ENCODE results near the gene NUF2.
"Not testable (repeated sequence)": the region's sequence is repeated elsewhere in the genome, so short reads cannot be mapped to it uniquely, and the experiment has no call there.

The NUF2 gene

DNA sequence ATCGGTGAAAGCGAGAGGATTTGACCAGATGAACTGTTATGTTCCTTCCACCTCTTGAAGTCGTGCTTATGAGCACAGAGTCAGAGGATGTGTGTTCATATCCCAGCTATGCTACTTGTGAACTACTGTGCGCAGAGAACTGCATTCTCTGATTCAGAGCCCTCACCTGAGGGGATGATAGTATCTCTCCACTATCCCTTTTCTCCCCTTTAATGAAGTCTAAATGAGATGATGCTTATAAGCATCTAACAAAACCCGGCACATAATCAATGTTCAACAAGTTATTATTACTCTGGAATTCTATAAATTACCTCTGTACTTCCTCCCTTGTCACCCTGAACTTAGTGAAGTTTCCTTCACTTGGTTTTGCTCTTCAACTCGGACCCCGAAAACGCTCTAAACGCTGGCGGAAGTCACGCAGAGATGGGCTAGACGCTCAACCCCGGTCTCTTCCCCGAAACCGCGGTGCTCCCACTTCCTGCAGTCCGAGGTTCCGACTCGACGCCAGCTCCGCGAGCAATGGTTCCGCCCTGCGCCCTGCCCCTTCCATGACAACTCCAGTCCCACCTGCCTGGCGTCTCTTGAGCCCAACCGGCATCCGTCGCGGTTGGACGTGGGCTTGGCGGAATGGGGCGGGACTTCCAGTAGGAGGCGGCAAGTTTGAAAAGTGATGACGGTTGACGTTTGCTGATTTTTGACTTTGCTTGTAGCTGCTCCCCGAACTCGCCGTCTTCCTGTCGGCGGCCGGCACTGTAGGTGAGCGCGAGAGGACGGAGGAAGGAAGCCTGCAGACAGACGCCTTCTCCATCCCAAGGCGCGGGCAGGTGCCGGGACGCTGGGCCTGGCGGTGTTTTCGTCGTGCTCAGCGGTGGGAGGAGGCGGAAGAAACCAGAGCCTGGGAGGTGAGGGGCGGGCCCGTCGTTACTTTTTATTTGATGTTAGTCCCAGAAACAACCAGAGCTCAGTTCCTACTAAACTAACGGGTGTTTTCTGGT is at the start of gene NUF2:
Gene NUF2 (plus strand): TSS at position 644 of the 995 bp plus-strand sequence. CDS start 4,098 bp downstream, outside the sequence.
- peak; percentile 96 for DNase-seq (ENCODE audit: low spot score)

DNA sequence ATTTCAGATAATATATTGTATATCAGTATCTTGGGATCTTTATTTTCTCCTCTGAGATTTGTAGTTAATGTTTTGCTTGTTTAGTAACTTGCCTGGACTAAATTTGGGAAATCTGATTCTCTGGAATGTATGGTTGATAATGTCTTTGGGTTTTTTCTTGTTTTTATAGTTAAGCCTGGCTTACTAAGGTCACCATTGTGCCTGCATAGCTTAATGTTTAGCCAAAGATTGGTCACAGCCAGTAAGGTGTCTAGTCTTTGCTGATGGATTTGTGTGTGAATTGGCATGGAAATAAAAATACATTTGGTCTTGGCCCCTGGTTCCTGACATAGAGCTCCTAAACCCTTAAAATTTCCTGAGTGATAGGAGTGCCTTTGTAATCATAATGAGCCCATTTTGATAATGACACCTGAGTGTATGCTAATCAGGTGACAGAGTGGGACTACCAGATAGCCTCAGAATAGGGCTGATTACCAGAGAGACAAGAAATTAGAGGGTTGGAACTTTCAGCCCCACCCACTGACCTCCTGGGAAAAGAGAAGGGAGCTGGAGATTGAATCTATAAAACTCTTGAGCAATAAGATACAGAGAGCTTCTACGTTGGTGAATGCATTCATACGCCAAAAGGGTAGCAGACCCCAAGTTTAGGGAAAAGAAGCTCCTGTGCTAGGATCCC is 47.9 kb upstream of the NUF2 start:
- no peak for DNase-seq (ENCODE audit: low spot score)

DNA sequence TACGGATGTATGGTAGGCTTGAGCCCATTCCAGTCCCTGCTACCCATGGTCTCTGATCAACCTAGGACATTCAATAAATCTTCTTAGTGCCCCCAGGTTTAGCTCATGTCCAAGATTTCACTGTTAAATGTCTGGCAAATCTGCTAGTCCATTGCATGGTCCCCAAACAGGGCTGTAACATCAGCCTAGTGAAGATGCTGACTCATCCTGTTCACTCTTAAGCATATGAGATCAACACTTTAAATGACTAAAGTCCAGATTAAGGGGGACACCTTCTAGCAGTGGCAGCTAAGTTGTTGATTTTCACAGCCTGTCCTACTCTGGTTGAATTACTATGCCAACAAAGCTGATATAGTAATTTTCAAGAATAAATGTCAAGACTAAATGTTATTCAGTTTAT is 46.5 kb upstream of the NUF2 start:
- no peak for DNase-seq (ENCODE audit: low spot score)

DNA sequence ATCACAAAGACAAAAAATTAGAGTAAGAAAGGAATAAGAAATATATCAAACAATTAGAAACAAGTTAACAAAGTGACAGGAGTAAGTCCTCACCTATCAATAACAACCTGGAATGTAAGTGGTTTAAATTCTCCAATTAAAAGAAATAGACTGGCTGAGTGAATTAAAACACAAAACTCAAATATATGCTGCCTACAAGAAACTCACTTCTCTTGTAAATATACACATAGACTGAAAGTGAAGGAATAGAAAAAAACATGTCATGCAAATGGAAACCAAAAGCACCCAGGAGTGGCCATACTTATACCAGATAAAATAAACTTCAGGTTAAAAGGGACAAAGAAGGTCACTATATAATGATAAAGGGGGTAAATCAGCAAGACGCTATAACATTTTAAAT is 43.2 kb upstream of the NUF2 start:
- no peak for DNase-seq (ENCODE audit: low spot score)

DNA sequence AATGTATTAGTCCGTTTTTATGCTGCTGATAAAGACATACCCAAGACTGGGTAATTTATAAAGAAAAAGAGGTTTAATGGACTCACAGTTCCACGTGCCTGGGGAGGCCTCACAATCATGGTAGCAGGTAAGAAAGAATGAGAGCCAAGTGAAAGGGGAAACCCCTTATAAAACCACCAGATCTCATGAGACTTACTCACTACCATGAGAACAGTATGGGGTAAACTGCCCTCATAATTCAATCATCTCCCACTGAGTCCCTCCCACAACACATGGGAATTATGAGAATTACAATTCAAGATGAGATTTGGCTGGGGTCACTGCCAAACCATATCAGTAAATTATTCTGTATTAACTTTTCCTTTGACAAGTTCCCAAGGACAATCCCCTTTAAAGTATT is 36.9 kb upstream of the NUF2 start:
- not testable (repeated sequence) for DNase-seq (ENCODE audit: low spot score)

DNA sequence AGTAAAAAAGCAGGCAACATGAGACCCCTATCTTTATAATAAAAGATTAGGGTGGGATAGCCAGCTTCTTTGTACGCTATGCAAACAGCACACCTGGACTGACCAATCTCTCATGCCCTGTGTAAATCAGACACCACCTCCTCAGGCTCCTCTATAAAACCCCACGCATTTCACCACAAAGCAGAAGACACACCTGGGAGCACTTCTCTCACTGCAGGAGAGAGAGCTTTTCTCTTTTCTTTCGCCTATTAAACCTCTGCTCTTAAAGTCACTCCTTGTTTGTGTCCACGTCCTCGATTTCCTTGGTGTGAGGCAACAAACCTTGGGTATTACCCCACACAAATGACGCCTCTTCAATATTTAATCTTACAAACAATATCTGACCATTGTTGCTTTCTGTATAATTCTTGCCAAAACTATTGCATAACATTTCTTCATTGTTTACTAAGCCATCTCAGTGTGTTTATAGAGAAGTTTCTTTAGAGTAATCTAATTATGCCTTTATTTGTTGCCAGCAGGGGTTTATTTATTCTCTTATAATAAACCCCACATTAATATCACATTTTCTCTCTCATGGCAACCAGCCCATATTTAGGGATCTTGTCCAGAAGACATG is 31.6 kb upstream of the NUF2 start:
- no peak for DNase-seq (ENCODE audit: low spot score)

DNA sequence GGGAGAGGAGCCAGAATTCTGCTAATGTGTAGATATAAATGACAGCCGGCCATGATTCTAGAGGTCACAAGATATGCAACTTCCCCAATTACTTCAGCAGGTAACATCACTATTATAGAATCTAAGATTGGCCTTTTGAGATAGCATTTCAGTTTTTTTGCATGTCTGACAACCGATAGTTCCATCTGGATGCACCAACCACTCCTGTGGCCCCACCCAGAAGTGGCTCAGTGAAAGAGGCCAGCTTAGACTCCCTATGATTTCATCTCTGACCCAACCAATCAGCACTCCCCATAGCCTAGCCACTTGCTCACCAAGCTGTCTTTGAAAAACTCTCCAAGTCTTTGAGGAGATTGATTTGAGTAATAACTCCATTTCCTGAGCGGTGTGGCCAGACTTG is 30.3 kb upstream of the NUF2 start:
- no peak for DNase-seq (ENCODE audit: low spot score)

DNA sequence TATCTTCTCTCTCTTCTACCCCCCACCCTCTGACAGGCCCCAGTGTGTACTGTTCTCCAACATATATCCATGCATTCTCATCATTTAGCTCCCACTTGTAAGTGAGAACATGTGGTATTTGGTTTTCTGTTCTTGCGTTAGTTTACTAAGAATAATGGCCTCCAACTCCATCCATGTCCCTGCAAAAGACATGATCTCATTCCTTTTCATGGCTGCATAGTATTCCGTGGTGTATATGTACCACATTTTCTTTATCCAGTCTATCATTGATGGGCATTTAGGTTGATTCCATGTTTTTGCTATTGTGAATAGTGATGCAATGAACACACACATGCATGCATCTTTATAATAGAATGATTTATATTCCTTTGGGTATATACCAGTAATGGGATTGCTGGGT is 29.6 kb upstream of the NUF2 start:
- DNase-seq (ENCODE audit: low spot score), result not testable (repeated sequence)

DNA sequence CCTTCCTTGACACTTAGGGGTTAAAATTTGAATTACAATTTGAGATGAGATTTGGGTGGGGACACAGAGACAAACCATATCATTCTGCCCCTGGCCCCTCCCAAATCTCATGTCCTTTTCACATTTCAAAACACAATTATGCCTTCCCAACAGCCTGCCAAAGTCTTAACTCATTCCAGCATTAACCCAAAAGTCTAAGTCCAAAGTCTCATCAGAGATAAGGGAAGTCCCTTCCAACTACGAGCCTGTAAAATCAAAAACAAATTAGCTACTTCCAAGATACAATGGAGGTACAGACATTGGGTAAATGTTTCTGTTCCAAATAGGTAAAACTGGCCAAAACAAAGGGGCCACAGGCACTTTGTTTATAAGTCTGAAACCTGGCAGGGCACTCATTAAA is 28.3 kb upstream of the NUF2 start:
- DNase-seq (ENCODE audit: low spot score), result not testable (repeated sequence)

DNA sequence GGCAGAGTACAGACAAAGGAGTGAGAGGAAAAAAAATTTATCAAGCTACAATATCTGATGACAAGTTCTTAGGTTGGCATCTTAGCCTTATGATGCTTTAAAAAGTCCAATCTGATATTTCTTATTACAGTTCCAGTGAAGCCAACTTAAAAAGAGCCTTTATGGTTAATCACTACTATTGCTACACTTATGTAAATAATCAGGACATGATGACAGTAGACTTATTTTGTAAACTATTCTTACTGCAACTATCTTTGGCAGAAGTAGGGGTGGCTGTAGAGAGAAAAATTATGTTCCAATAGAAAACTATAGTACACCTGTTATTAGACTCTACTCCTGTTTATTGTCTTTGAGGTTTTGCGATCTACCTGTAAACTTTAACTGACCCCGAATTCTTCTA is 25.8 kb upstream of the NUF2 start:
- DNase-seq (ENCODE audit: low spot score), result no peak

DNA sequence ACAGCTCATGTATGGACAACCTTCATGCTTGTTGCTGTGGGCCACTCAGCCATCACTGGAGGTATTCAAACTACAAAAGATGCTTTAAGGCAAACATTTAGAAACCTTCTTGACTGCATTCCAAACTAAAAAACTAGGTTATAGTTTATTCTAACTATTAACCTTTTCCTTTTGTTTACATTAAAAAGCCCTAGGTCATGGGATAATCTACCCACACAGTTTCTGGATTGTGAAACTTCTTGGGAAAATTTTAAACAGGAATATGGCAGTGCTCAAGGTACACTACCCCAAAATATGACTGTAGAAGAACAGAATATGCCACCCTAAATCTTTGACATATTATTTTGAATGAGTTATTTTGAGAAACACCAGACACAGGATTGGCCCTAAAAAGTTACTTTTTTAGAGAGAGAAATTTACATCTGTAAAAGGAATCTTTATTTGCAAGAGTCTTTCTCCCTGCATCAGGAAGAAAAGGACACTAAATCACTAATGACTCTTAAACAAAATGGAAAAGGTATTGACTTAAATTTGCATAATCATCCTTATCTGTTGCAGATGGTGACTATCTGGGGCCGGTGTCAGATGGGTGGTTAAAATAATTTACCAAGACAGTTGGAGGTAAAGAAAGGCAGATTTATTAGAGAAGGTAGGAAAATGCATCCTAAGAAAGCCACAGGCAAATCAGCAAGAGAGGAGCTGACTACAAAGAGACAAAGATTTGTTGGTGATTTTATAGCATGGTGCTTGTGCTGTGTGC is 25.1 kb upstream of the NUF2 start:
- DNase-seq (ENCODE audit: low spot score), result no peak

DNA sequence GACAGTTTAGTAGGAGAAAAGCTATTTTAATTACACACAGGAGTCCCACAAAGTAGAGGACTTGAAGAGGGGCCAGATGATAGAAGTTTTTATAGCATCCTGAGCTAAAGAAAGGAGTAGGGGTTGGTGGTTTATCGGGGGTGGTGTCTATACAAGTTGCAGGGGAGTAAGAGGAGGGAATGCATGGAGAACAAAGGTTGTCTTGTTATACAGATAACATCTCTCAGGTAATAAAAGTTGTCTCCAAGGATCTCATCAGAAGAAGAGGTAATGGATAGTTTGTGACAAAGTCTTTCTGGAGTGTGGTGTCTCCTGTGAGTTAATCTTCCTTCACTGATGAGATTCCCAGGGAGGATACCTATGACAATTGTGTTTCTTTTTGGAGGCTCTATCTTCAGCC is 23.4 kb upstream of the NUF2 start:
- DNase-seq (ENCODE audit: low spot score), result no peak

DNA sequence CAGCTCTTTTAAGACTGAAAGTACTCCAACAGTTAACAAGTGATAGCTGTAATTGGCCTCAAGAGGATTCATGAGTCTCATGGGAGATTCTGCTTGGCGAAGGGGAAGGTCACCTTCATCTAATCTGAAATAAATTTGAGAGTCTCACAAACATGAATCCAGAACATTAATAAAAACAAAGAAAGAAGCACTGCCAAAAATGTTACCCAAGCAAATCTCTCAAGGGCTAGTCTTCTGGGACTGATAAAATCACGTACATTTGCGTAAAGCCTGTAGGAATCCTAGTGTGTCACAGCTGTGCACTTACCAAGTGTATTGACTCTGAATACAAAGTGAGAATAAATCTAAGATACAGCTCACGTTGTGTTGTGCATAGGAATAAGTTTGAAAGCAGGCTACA is 21.2 kb upstream of the NUF2 start:
- no peak for DNase-seq (ENCODE audit: low spot score)

DNA sequence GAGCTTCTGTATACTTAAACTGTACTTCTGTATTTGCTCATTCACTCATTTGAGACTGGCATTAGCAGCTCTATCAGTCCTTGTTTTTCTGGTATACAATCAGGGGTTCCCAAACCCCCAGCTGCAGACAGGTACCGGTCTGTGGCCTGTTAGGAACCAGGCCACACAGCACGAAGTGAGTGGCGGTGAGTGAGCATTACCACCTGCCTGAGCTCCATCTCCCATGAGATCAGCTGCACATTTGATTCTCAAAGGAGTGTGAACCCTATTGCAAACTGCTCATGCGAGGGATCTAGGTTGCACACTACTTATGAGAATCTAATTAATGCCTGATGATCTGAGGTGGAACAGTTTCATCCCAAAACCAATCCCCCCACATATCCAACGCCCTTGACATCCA is 18.2 kb upstream of the NUF2 start:
- no peak for DNase-seq (ENCODE audit: low spot score)

DNA sequence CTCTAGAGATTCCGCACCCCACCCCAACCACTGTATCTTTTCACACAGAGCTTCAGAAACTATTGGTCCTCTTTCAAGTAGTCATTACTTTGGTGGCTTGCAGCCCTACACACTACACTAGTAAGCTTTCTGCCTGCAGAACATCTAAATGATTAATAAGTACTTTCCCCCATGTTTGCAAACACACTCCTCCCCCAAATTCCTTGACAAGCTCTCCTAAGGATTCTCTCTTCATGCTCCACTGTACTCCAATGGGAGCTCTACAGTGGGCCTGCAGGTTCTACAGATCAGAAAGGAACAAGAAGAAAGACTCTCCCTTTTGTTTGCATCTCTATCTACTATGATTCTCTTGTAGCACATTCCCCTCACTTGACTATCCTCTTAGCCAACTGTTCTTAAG is 16.3 kb upstream of the NUF2 start:
- no peak for DNase-seq (ENCODE audit: low spot score)

DNA sequence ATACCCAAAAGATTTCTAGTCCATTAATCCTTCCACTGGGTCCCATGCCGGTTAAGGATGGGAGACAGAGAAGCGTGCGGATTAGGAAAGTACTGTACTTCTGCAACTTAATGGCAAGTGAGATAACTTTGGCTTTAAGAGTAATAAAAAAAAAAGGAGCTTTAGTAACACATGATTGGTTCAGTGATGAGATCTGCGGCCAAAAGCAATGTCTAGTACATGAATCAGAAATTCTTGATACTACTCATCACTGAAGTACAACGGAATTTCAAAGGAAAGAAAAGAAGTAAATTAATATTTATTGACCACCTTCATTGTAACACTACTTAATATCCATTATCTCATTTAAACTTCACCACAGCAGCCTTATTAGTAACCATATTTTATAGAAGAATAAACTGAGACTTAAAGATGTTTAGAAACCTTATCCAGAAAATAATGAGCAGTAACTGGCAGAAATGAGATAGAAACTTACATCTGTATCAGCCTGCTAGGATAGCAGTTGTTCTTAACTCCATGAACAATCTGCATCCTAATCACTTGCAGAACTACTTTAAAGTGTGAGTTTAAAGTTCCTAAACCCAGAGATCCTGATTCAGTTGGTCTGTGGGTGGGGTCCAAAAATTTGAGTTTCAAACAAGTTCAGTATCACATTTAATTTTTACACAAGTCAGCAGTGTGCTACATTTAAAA is 14.1 kb upstream of the NUF2 start:
- no peak for DNase-seq (ENCODE audit: low spot score)

DNA sequence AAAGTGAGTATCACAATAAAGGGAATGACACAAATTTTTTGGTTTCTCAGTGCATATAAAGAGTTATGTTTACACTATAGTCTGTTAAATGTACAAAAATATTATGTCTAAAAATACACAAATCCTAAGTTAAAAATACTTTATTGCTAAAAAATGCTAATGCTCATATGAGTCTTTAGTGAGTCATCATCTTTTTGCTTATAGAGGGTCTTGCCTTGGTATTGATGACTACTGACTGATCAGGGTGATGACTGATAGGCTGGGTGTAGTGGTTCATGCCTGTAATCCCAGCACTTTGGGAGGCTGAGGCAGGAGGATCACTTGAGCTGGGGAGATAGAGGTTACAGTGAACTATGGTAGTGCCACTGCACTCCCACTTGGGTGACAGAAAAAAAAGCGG is 12.9 kb upstream of the NUF2 start:
- no peak for DNase-seq (ENCODE audit: low spot score)

DNA sequence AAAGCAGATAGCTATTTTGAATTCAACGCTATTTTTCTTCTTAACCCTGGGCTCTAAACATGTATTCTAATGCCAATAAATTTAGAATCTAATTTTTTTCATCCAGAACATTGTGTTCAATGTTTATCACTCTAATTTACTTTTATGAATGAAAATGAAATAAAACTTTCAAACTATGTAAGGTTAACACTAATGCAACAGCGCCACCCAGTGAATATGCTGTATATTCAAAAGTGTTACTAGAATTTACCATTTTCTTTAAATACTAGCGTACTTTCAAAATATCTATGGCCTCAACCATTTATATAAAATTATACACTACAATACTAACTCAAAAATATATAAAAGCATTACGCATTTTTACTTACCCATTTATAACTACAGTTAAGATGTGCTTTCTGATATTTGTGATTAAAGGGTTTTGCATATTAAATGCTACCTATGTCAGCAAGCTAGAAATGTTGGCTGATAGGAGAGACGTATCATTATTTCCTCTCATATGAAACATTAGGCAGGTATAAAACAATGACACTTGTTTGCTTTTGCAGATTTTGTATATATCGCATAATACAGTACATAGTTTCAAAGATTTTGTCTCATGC is 5.9 kb upstream of the NUF2 start:
- peak; percentile 21 for DNase-seq (ENCODE audit: low spot score)

DNA sequence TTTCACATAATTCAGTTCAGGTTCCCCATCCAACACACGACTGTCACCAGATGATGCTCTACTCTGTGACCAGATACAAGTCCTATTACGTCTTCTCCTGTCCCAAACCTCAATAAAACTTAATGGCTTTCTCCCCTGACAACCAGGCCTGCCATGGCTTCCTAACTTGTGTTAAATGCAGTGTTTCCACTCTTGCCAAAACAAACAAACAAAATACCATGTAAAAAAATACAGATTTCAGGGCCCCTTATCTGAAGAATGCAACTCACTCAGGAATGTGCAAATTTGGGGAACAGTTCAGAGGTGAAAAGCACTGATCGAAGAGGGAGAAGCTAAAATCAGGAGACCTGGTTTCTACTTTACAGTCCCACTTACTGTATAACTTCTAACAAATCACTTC is 863 bp upstream of the NUF2 start:
- DNase-seq (ENCODE audit: low spot score), result no peak

DNA sequence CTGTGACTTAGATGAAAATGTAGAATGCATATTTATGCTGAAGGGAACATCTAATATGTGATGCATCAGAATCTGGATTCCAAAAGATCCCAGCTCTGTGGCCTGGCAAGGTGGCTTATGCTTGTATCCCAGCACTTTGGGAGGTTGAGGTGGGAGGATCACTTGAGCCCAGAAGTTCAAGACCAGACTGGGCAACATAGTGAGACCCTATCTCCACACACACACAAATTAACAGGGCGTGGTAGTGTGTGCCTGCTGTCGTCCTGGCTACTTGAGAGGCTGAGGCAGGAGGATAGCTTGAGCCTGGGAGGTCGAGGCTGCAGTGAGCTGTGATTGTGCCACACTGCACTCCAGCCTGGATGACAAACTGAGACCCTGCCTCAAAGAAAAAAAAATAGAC is 1.6 kb downstream of the NUF2 start:
- DNase-seq (ENCODE audit: low spot score), result not testable (repeated sequence)

DNA sequence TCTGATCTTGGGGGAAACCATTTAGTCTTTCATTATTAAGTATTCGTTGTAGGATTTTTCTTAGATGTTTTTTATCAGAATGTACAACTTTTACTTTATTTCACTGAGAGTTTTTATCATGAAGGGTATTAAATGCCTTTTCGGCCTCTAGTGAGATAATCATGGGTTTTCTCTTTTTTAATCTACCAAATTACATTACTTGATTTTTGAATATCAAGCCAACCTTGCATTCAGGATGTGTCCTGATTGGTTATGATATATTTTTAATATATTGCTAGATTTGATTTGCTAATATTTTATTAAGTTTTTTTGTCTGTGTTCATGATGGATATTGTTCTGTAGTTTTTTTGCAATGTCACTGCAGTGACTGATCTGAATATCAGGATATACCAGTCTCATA is 9.4 kb downstream of the NUF2 start:
- no peak for DNase-seq (ENCODE audit: low spot score)
